Stimulated activated CD4-positive, alpha-beta T cell treated with anti-CD3 and anti-CD28 coated beads, Interleukin-15, amount 100 ng/mL, for 48 hours (primary cell): Measurements from ENCODE around the gene FAM114A1.

ENCODE experiments used
- DNase-seq, 2 donors: peaks; one replicate each; pipeline ENCODE4 v3.0.0-alpha.2; 2020; ENCODE audit warnings: low read depth in 2 of 2

The FAM114A1 gene

GRCh38 chr4:38867478-38868058 is at the start of gene FAM114A1:
Gene FAM114A1, plus strand, starts transcription at chr4:38867806. Its CDS starts 10,273 bp downstream, at chr4:38878079.
- DNase-seq = no peak

- DNase-seq = no peak
Measured at GRCh38 chr4:38818441-38818976, 49.1 kb upstream of the FAM114A1 start.

GRCh38 chr4:38819569-38819968 is 48.0 kb upstream of the FAM114A1 start:
- no peak for DNase-seq

- no peak for DNase-seq
Measured at GRCh38 chr4:38820329-38821061, 47.1 kb upstream of the FAM114A1 start.

GRCh38 chr4:38821739-38822138 is 45.9 kb upstream of the FAM114A1 start:
- DNase-seq = no peak

- DNase-seq = no peak
Measured at GRCh38 chr4:38822748-38823303, 44.8 kb upstream of the FAM114A1 start.

GRCh38 chr4:38823766-38824165 is 43.8 kb upstream of the FAM114A1 start:
- no peak for DNase-seq

- no peak for DNase-seq
Measured at GRCh38 chr4:38829237-38829636, 38.4 kb upstream of the FAM114A1 start.

- DNase-seq = no peak
Measured at GRCh38 chr4:38831653-38832052, 36.0 kb upstream of the FAM114A1 start.

- no peak for DNase-seq
Measured at GRCh38 chr4:38832206-38832605, 35.4 kb upstream of the FAM114A1 start.

GRCh38 chr4:38832624-38833528 is 34.7 kb upstream of the FAM114A1 start:
- DNase-seq = no peak

GRCh38 chr4:38834570-38834969 is 33.0 kb upstream of the FAM114A1 start:
- no peak for DNase-seq

- no peak for DNase-seq
Measured at GRCh38 chr4:38837334-38837733, 30.3 kb upstream of the FAM114A1 start.

GRCh38 chr4:38837849-38838248 is 29.8 kb upstream of the FAM114A1 start:
- DNase-seq = no peak

GRCh38 chr4:38842994-38843393 is 24.6 kb upstream of the FAM114A1 start:
- DNase-seq = no peak

- no peak for DNase-seq
Measured at GRCh38 chr4:38846015-38846414, 21.6 kb upstream of the FAM114A1 start.

GRCh38 chr4:38855466-38855865 is 12.1 kb upstream of the FAM114A1 start:
- DNase-seq = no peak

GRCh38 chr4:38856046-38856445 is 11.6 kb upstream of the FAM114A1 start:
- no peak for DNase-seq

GRCh38 chr4:38856524-38857337 is 10.9 kb upstream of the FAM114A1 start, which contains the start of gene TLR6:
Gene TLR6, minus strand, starts transcription at chr4:38856817. Its CDS starts 27,344 bp downstream, at chr4:38829473.
- peak; percentile 30 to 57 for DNase-seq

- DNase-seq = no peak
Measured at GRCh38 chr4:38857354-38858096, 10.1 kb upstream of the FAM114A1 start.
